ENCODE data around the gene CPTP. TPM values are rescaled to one million over a fixed set of nuclear protein-coding genes. Genes with fewer than 3 reads are reported as not detected.

The CPTP gene
- total RNA-seq, 2 donors from 2014 or later, result 45.4 to 60.2 TPM

GRCh38 chr1:1285102-1285571, 39.5 kb upstream of the CPTP start:
- Histone ChIP-seq H3K4me1 (peaks cover 13% of the 10 kb centered on the region), H3K36me3 (no peaks in the 10 kb centered on the region), H3K27me3 (peaks cover 21% of the 10 kb centered on the region), H3K9ac (ENCODE audit: low read depth in 2 of 2, low read length in 2 of 2) (peak overlapping the region in 1 of 2 donors; percentile 34), H3K9me3 (no peaks in the 10 kb centered on the region), H3K27ac (no peak overlapping the region), H3K4me3 (no peak overlapping the region)
- intact Hi-C loops (cut with DNase I), result no loop called here
- DNase-seq, result no peak
- TF ChIP-seq, protein P1, sequence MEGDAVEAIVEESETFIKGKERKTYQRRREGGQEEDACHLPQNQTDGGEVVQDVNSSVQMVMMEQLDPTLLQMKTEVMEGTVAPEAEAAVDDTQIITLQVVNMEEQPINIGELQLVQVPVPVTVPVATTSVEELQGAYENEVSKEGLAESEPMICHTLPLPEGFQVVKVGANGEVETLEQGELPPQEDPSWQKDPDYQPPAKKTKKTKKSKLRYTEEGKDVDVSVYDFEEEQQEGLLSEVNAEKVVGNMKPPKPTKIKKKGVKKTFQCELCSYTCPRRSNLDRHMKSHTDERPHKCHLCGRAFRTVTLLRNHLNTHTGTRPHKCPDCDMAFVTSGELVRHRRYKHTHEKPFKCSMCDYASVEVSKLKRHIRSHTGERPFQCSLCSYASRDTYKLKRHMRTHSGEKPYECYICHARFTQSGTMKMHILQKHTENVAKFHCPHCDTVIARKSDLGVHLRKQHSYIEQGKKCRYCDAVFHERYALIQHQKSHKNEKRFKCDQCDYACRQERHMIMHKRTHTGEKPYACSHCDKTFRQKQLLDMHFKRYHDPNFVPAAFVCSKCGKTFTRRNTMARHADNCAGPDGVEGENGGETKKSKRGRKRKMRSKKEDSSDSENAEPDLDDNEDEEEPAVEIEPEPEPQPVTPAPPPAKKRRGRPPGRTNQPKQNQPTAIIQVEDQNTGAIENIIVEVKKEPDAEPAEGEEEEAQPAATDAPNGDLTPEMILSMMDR (IDR thresholded peaks at IDR 0.05), result no peak

GRCh38 chr1:1285611-1286311, 38.8 kb upstream of the CPTP start:
- Histone ChIP-seq H3K9me3 (no peaks in the 10 kb centered on the region), H3K27me3 (peaks cover 21% of the 10 kb centered on the region), H3K9ac (ENCODE audit: low read depth in 2 of 2, low read length in 2 of 2) (peak overlapping the region in 1 of 2 donors; percentile 34), H3K4me1 (peaks cover 13% of the 10 kb centered on the region), H3K27ac (no peak overlapping the region), H3K36me3 (no peaks in the 10 kb centered on the region), H3K4me3 (no peak overlapping the region)
- intact Hi-C loops (cut with DNase I), result no loop called here
- TF ChIP-seq, protein P1 (IDR thresholded peaks at IDR 0.05), result no peak
- no peak for DNase-seq

GRCh38 chr1:1286313-1287261, 38.0 kb upstream of the CPTP start:
- H3K36me3 ChIP-seq, result no peaks in the 10 kb centered on the region
- no peak overlapping the region for H3K27ac ChIP-seq
- no peak overlapping the region for H3K9ac ChIP-seq (ENCODE audit: low read depth in 2 of 2, low read length in 2 of 2)
- TF ChIP-seq, protein P1 (IDR thresholded peaks at IDR 0.05), result no peak
- intact Hi-C loops (cut with DNase I), result no loop called here
- peaks cover 20% of the 10 kb centered on the region for H3K4me1 ChIP-seq
- no peak for DNase-seq
- no peak overlapping the region for H3K4me3 ChIP-seq
- no peaks in the 10 kb centered on the region for H3K9me3 ChIP-seq
- peaks cover 21% of the 10 kb centered on the region for H3K27me3 ChIP-seq

GRCh38 chr1:1287288-1288110, 37.1 kb upstream of the CPTP start:
- DNase-seq, result no peak
- Histone ChIP-seq H3K4me3 (no peak overlapping the region), H3K36me3 (no peaks in the 10 kb centered on the region), H3K27ac (no peak overlapping the region), H3K9ac (ENCODE audit: low read depth in 2 of 2, low read length in 2 of 2) (no peak overlapping the region), H3K4me1 (peaks cover 14% of the 10 kb centered on the region), H3K27me3 (peaks cover 21% of the 10 kb centered on the region), H3K9me3 (no peaks in the 10 kb centered on the region)
- intact Hi-C loops (cut with DNase I), result no loop called here
- TF ChIP-seq, protein P1 (IDR thresholded peaks at IDR 0.05), result no peak

Data from colonic mucosa (tissue), 4 donors.